ENCODE measurements around the gene YIPF6.
"Not testable (repeated sequence)": the region's sequence is repeated elsewhere in the genome, so short reads cannot be mapped to it uniquely, and the experiment has no call there.

YIPF6 gene

GRCh38 chrX:68508799-68509198 is 9.9 kb downstream of the YIPF6 start:
- DNase-seq: no peak

DNA sequence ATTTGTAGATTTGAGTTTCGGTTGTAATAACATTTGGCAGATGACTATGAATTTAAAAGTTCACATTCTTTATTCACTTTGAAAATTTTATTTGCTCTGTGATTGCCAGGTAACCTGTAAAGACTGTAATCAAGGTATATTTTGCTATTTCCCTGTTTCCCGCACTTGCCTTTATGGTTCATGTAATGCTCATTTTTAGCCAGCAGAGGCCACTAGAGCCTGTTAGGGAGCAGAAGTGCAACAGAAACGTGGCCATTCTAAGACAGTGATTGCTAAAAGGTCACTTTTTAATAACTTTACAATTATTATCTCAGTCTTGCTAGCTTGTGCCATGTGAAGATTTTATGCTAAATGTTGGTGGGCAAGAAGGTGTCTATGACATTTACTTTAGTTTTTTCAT is 12.4 kb downstream of the YIPF6 start:
- DNase-seq: no peak

DNA sequence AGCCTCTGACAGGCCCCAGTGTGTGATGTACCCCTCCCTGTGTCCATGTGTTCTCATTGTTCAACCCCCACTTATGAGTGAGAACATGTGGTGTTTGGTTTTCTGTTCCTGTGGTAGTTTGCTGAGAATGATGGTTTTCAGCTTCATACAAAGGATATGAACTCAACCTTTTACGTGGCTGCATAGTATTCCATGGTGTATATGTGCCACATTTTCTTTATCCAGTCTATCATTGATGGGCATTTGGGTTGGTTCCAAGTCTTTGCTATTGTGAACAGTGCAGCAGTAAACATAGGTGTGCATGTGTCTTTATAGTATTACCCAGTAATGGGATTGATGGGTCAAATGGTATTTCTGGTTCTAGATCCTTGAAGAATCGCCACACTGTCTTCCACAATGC is 25.8 kb downstream of the YIPF6 start:
- not testable (repeated sequence) for DNase-seq

DNA sequence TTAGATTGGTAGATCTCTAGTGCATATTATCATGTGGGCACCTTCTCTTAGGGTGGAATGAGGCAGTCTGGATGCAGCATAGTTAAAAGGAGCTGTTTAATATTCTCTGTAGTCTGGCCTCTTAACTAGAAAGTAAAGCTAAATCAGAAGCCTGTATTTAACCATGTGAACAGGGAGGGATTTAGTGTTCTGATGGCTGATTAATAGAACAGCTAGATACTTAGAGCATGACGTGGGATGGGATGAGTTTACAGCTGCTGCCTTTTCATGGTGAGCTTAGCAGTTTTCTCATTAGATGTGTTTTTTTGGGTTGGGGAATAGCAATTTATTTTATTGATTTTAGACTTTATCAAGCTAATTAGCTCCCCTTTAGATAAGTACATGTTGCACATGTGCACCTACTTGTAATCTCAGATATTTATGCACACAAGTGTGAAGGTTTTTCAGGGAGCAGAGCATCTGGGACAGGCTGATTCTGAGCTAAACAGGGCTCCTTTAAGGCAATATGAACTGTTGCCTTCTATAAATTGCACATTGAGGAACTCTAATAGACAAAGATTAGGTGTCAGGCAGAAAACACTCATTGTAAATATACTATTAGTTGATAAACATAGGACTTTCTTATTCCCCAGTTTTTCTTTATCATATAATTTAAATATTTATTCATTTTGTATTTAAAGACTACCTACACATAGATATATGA is 34.1 kb downstream of the YIPF6 start:
- no peak for DNase-seq

DNA sequence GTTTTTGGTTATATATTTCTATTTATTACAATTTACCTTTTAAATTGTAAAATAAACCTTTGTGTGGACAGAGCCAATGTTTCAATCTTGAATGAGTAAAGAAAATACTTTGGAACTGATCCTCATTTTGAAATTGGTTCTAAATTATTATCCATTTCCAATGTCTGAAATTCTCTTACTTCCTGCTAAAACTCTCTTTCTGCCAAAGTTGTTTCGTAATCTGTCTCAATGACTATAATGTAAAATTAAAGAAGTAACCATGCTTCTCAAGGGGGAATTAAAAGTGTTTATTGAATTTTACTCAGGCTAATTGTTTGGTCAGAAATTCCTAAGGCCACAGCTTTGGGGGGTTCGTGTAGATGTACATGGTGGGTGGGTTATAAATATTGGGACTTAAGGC is 34.8 kb downstream of the YIPF6 start:
- no peak for DNase-seq

- no peak for DNase-seq
Measured at GRCh38 chrX:68534691-68535090, 35.8 kb downstream of the YIPF6 start.

GRCh38 chrX:68536429-68536828 is 37.6 kb downstream of the YIPF6 start:
- DNase-seq: no peak

GRCh38 chrX:68536884-68537283 is 38.0 kb downstream of the YIPF6 start:
- DNase-seq: no peak

- no peak for DNase-seq
Measured at GRCh38 chrX:68550193-68550592, 51.3 kb downstream of the YIPF6 start.

DNA sequence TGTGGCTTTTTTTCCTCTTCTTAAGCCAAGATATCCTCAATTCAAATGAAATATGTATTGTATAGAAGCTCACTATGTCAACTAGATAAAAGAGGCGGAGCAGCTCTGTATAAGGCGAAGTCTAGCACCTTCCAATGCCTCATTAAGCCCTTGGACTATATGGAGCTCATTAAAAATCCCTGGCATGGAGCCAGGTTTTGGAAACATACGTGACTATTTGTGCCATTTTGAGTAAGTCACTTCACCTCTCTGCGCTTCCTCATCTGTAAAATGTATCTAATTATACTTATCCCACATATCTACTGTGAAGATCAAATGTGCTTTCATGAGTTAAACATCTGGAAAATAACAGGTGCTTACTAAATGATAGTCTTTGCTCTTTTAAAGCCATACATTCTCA is 57.2 kb downstream of the YIPF6 start:
- no peak for DNase-seq

DNA sequence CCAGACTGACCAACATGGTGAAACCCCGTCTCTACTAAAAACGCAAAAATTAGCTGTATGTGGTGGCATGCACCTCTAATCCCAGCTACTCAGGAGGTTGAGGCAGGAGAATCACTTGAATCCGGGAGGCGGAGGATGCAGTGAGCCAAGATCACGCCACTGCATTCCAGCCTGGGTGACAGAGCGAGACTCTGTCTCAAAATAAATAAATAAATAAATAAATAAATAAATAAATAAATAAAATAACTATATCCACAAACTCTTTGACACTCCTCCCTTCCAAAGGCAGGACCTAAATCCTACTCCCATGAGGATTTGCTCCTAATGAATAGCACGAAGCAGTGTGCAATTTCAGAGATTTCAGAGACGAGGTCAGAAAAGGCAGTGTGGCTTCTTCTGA is 58.3 kb downstream of the YIPF6 start:
- not testable (repeated sequence) for DNase-seq

DNA sequence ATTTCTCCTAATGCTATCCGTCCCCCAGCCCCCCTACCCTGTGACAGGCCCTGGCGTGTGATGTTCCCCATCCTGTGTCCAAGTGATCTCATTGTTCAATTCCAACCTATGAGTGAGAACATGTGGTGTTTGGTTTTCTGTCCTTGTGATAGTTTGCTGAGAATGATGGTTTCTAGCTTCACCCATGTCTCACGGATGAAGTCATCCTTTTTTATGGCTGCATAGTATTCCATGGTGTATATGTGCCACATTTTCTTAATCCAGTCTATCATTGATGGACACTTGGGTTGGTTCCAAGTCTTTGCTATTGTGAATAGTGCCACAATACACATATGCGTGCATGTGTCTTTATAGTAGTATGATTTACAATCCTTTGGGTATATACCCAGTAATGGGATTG is 61.1 kb downstream of the YIPF6 start:
- DNase-seq: not testable (repeated sequence)

DNA sequence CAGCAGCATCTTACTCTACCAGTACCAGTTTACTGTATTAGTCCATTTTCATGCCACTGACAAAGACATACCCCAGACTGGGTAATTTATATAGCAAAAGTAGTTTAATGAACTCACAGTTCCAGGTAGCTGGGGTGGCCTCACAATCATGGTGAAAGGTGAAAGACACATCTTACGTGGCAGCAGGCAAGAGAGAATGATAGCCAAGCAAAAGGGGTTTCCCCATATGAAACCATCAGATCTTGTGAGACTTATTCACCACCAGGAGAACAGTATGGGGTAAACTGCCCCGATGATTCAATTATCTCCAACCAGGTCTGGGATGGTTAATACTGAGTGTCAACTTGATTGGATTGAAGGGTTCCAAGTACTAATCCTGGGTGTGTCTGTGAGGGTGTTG is 69.3 kb downstream of the YIPF6 start:
- no peak for DNase-seq

GRCh38 chrX:68570598-68570997 is 71.7 kb downstream of the YIPF6 start:
- DNase-seq: no peak

DNA sequence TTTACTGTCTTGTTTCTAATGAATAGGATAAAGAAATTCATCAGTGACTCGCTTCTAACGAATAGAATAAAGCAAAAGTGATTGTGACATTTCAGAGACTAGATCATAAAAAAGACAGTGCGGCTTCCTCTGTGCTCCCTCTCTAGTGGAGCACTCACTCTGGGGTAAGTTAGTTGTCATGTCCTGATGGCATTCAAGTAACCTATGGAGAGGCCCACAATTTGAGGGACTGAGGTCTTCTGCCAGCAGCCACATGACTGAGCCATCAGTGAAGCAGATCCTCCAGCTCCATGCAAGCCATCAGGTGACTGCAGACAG is 72.4 kb downstream of the YIPF6 start:
- DNase-seq: no peak

GRCh38 chrX:68571610-68572311 is 72.9 kb downstream of the YIPF6 start:
- no peak for DNase-seq

DNA sequence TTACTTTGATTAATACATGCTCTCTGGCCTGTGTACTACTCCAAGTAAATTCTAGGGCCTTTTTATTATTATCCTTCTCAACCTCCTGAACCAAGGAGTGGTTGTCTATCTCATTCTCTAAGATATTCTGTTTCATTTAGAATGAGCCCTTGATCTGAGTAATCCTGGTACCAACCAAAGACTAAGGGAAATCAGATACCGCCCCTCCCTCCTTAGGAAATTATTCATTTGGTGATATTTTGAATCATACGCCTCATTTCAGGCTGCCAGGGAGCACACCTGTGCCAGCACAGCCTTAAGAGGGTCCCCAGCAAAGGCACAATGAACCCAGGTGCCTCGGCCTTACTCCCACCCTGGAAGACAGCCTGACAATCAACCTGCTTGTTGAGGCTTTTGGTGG is 75.4 kb downstream of the YIPF6 start:
- DNase-seq: no peak

DNA sequence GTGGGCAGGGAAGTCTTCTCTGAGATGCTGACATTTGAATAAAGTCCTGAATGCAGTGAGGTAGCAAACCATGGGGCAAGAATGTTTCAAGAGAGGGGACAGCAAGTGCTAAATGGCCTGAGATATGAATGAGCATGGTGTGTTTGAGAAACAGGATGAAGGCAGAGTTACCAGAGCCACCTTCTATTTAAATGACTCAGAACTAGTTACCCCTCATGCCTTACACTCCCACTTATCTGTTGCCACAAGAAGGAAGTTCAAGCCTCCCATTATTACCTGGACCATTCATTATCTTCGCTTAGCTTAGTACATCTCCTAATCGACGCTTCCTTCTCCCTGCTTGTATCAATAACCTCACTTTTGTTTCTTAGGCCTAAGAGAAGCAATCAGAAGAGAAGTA is 81.0 kb downstream of the YIPF6 start:
- no peak for DNase-seq

DNA sequence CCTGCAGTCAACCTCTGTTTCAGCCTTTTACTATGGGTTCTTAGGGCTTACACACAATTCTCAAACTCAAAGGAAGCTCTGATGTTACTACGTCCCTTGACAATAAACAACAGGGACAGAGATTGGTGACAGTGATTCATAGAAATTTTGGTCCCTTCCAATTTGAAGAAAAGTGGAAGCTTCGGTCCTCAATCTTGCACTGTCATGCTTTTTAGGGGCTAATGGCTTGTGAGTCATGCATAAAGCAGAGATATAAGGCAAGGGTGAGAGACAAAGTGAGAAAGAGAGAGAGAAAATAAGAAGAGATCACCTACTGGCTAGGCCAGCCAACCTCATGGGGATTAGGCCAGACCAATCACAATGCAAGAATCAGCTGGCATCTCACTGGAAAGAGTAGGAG is 85.4 kb downstream of the YIPF6 start:
- no peak for DNase-seq
